ENCODE results near the gene DYRK1A.
A peak's percentile ranks its signal among the peaks of the same experiment; 100 is the strongest.
"Not testable (repeated sequence)": the region's sequence is repeated elsewhere in the genome, so short reads cannot be mapped to it uniquely, and the experiment has no call there.

Gene DYRK1A

GRCh38 chr21:37484535-37485474 lies 118.2 kb downstream of the DYRK1A start:
- DNase-seq (ENCODE audit: low spot score): no peak

DNA sequence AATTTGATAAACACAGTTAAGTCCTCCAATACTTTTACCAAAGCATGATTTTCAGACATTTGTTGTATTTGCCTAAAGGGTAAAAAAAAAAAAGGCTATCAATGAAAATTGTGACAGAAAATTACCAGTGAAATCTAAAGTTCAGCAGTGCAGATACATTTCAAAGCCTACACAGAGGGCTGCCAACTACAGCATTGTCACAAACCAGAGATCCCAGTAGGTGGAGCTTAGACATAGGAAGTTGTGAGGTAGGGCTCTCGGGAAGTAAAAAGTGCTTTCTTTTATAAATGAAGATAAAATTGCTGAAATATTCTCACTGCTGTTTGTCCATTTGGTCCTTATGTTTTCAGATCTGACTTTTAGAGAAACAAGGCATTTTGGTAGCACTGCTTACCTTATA lies 123.0 kb downstream of the DYRK1A start:
- DNase-seq (ENCODE audit: low spot score): no peak

DNA sequence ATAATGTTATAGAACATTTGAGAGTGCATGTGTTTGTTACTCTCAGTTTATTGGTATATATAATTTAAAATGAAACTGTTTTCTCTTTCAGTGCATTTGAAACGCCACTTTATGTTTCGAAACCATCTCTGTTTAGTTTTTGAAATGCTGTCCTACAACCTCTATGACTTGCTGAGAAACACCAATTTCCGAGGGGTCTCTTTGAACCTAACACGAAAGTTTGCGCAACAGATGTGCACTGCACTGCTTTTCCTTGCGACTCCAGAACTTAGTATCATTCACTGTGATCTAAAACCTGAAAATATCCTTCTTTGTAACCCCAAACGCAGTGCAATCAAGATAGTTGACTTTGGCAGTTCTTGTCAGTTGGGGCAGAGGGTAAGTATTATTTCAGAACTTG lies 123.5 kb downstream of the DYRK1A start:
- no peak for DNase-seq (ENCODE audit: low spot score)

DNA sequence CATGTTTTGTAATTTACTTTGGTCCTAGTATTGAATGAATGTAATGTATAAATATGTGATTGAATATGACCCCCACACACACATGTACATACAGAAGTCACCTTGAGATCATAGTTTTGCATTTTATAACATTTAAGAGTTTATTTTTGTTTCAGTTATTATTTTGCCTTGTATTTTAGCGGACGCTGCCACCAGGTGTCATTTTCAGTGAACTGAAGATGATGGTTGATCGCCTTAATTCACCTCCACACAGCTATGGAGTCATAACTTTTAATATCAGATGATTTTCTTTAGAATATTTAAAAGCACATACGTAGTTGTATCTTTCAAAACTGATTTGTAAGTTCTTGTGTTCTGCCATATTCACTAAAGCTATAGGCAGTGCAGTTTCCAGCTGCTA lies 130.4 kb downstream of the DYRK1A start:
- peak; percentile 35 for DNase-seq (ENCODE audit: low spot score)

GRCh38 chr21:37498664-37499063 lies 132.1 kb downstream of the DYRK1A start:
- DNase-seq (ENCODE audit: low spot score): no peak

DNA sequence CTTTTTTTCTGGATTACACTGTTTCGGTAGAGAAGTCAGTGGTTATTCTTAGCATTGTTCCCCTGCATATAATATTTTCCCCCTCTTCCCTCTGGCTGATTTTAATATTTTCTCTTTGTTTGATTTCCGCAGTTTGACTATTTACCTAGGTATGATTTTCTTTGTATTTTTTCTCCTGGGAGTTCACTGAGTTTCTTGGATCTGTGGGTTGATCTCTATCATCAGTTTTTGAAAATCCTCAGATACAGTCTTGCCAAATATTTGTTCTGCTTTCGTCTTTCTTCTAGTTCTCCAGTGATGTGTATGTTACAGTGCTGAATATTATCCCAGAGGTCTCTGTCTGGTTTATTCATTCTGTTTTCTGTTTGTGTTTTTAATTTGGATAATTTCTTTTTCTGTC lies 136.4 kb downstream of the DYRK1A start:
- no peak for DNase-seq (ENCODE audit: low spot score)

DNA sequence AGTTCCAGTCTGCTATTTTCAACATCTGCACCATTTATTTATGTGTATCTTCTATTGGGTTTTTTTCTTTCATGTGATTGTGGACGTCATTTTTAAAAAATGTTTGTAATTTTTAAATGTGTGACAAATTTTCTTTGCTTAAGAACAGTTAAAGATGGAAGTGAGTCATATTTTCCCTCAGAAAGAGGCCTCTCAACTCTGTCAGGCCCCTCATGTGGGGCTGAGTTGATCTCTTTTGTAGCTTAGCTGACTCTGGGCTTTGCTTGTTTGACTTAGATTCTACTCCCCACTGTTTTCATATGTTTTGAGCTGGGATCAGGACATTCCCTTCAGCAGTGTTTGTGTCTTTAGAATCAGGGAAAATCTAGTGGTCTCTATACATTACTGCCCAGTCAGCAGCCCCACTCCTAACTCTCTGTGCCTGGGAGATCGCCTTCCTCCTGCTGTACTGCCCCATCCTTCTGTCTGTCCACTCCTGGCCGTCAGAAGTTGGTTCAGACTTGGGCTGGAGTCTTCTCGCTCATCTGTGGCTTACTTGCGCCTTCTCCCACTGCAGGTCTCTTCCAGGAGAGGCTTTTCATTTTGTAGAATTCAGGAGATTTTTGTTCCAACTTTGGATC lies 137.4 kb downstream of the DYRK1A start:
- no peak for DNase-seq (ENCODE audit: low spot score)

- DNase-seq (ENCODE audit: low spot score): no peak
These were observed 139.4 kb downstream of the DYRK1A start for GRCh38 chr21:37505963-37506362.

DNA sequence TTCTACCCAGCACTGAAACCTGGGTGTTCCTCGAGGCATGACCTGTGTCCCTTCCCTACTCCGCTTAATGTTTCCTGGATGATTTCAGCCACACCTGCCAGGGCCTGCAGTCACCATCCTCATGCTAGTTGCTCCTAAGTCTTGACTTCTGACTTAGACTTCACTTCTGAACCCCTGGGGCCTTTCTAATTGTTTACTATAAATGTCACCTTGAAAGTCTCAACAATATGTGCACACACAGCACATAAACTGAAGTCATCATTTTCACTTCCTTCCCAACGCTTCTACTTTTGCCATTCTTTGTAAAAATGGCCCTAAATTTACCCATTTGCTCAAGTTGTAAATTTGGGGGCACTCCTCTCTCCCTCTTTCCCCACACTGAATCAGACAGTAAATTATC lies 141.1 kb downstream of the DYRK1A start:
- DNase-seq (ENCODE audit: low spot score): no peak

DNA sequence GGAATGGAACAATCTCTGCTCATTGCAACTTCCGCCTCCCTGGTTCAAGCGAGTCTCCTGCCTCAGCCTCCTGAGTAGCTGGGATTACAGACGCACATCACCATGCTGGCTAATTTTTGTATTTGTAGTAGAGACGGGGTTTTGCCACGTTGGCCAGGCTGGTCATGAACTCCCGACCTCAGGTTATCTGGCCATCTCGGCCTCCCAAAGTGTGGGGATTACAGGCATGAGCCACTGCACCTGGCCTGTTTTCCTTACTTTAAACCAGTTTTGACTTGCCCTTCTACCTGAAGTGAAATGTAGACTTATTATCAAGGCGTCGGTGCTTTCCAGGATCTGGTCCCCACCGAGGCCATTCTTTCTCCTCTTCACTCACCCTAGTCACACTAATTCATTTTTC lies 141.8 kb downstream of the DYRK1A start:
- DNase-seq (ENCODE audit: low spot score): no peak

GRCh38 chr21:37509802-37510393 lies 143.3 kb downstream of the DYRK1A start:
- peak; percentile 12 for DNase-seq (ENCODE audit: low spot score)

DNA sequence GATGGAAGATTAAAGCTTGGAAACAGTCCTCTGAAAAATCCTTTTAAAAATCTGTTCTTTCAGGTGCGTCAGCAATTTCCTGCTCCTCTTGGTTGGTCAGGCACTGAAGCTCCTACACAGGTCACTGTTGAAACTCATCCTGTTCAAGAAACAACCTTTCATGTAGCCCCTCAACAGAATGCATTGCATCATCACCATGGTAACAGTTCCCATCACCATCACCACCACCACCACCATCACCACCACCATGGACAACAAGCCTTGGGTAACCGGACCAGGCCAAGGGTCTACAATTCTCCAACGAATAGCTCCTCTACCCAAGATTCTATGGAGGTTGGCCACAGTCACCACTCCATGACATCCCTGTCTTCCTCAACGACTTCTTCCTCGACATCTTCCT lies 145.3 kb downstream of the DYRK1A start:
- DNase-seq (ENCODE audit: low spot score): no peak

DNA sequence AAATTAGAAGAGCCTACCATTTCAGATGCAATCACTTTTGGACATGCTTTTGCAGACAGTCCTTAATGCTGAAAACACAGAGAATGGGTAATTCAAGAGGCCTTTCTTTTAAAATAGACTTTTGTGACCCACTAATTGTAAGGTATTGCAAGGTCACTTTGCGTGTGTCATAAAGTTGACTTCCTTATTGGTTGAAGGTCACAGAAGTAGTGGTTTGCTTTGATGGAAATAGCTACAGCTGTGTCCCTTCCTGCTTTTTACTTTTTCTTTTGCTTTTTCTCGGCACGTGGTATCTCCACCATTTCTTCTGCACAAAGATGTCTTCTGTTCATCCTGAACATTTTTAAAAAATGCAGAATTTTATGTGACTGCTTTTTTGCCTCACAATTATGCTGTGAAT lies 146.8 kb downstream of the DYRK1A start:
- no peak for DNase-seq (ENCODE audit: low spot score)

GRCh38 chr21:37514038-37514667 lies 147.6 kb downstream of the DYRK1A start:
- DNase-seq (ENCODE audit: low spot score): no peak

- no peak for DNase-seq (ENCODE audit: low spot score)
These were observed 150.4 kb downstream of the DYRK1A start for GRCh38 chr21:37516998-37517397.

GRCh38 chr21:37520801-37521200 lies 154.2 kb downstream of the DYRK1A start:
- DNase-seq (ENCODE audit: low spot score): no peak

DNA sequence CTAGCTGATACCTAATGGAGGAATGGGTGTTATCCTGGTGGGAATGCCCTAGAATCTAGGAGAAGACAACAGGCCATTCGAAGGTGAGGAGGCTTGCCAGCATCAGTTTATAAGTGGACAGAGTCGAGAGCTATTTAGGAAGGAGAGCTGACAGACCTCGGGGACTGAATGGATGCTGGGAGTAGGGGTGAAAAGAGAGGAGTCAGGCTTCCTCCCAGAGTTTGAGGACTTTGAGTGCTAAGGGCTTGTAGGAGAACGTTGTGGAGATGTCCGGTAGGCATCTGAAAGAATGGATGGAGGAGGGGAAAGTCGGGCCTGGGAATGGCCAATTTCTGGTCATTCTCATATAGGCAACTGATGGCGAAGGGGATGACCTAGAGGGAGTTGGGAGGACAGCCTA lies 155.1 kb downstream of the DYRK1A start:
- DNase-seq (ENCODE audit: low spot score): no peak

DNA sequence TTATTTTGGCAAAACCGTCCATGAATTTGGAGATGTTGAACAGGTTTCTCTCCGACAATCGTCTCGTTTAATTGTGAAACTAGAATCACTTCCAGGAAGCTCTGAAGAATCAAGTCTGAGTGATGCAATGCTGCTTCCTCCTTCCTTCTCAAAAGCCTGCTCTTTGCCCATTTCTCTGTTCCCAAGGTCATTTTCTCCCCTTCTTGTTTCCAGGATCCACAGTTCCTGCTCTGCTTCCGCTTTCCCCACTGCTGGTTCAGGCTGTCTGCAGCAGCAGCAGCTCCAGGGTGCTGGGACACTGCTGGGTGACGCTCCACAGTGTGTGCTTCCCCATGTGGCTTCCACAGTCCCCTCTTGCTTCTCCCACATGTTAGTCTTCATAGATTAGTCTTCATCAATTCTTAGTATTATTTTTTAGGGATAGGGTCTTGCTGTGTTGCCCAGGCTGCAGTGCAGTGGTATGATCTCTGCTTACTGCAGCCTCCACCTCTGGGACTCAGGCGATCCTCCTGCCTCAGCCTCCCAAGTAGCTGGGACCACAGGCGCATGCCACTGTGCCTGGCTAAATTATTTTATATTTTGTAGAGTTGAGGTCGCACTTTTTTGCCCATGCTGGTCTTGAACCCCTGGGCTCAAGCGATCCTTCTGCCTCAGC lies 156.2 kb downstream of the DYRK1A start:
- no peak for DNase-seq (ENCODE audit: low spot score)

GRCh38 chr21:37524944-37525343 lies 158.4 kb downstream of the DYRK1A start:
- not testable (repeated sequence) for DNase-seq (ENCODE audit: low spot score)

DNA sequence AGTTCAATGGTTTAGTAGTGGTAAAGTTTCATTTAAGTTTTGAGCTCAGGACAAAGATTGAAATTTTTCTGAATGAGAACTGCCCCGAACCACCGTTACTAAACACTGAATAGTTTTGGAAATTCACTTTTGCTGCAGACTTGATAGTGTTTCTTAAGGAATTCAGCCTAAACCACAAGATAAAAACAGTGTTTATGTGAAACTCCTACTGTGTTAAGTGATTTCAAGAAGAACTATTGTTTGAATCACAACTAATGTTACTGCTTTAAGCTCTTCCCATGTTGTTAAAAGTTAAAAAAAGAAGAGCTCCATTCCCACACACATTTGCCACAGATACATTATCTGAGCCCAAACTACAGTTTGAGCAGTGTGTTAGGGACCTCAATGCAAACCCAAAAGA lies 159.2 kb downstream of the DYRK1A start:
- DNase-seq (ENCODE audit: low spot score): no peak

GRCh38 chr21:37527103-37527502 lies 160.5 kb downstream of the DYRK1A start:
- no peak for DNase-seq (ENCODE audit: low spot score)

GRCh38 chr21:37527716-37528115 lies 161.1 kb downstream of the DYRK1A start:
- DNase-seq (ENCODE audit: low spot score): no peak

Measured in hematopoietic multipotent progenitor cell treated with erythropoietin and hydrocortisone succinate and interleukin-3 and kit ligand, for 15 days (in vitro differentiated cells).